Central memory CD8-positive, alpha-beta T cell (primary cell): ENCODE measurements around the gene TTYH3.
A peak's percentile ranks its signal among the peaks of the same experiment; 100 is the strongest.

ENCODE experiments used
- ATAC-seq: fragments of 150-1000 bp; cut with Tn5 transposase; replicated peaks from 2 replicates; pipeline ENCODE4 v1.10.0; 2022; ENCODE audit warnings: mild to moderate bottlenecking, moderate FRiP score, moderate number of reproducible peaks; ENCODE audit not compliant: poor library complexity, severe bottlenecking; ENCODE audit errors: extremely low read depth
- DNase-seq, 2 donors: peaks; one replicate each; pipeline ENCODE4 v3.0.0; 2021; ENCODE audit warnings: low spot score in 2 of 2
- H3K27ac Mint-ChIP-seq: one replicate; pipeline ENCODE4 v1.8.0; 2022; ENCODE audit warnings: low read depth, mild to moderate bottlenecking, moderate library complexity, mixed read lengths
- H3K27me3 Mint-ChIP-seq: one replicate; pipeline ENCODE4 v1.8.0; 2022; ENCODE audit warnings: mixed read lengths
- H3K36me3 Mint-ChIP-seq: one replicate; pipeline ENCODE4 v1.8.0; 2022; ENCODE audit warnings: mild to moderate bottlenecking, moderate library complexity, mixed read lengths; ENCODE audit not compliant: insufficient read depth
- H3K4me1 Mint-ChIP-seq: one replicate; pipeline ENCODE4 v1.8.0; 2022; ENCODE audit warnings: mixed read lengths
- H3K4me3 Mint-ChIP-seq: one replicate; pipeline ENCODE4 v1.8.0; 2022; ENCODE audit warnings: mild to moderate bottlenecking, moderate library complexity, mixed read lengths
- H3K9me3 Mint-ChIP-seq: one replicate; pipeline ENCODE4 v1.8.0; 2022; ENCODE audit warnings: mixed read lengths

Gene TTYH3

DNA sequence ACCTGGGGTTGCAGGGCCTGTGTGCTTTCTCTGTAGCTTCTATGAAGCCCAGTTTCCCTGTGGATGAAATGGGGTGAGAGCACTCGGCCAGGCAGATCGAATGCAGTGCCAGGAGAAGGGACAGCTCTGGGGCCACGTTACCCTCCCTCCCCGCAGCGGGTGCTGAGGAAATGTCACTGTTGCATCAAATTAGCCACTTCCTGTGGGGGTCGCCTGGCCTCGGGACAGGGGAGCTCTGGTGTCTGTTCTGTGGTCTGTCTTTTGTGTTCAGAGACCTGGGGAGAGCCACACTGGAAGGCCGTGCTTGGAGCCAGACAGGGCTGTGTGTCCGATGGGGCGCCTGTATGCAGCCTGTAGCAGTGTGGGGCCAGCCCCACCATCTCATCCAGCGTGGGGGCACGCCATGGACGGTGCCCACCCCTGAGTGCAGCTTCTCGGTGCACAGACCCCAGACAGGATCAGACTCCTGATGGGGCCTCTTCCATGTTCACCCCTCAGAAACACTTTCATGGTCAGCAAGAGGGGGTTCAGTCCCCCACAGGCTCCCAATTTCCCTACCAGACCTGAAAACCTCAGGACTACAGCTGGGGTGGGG, 13.6 kb downstream of the TTYH3 start:
- Mint-ChIP-seq H3K27ac (peak overlapping the region; percentile 41), H3K27me3 (no peaks in the 10 kb centered on the region), H3K4me3 (peak overlapping the region; percentile 80), H3K4me1 (peaks cover 26% of the 10 kb centered on the region), H3K9me3 (no peaks in the 10 kb centered on the region), H3K36me3 (peaks cover 3% of the 10 kb centered on the region)
- peak in 1 of 2 donors; percentile 38 for DNase-seq
- ATAC-seq = peak; percentile 66

DNA sequence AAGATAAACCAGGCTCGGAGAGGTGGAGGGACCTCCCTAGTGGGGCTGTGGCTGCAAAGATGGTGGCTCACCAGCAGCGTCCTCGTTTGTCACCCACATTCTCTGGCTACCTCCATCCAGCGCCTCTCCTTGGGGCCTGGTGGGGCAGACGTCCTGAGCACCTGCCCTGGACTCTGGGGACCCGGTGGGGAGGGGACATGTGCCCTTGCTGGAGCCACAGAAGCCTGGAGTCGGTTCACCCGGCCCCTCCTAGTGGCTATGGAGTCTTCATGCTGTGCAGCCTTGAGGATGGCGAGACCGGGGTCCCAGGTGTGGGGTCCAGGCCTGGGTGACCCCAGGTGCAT, 14.5 kb downstream of the TTYH3 start:
- Mint-ChIP-seq H3K27me3 (no peaks in the 10 kb centered on the region), H3K4me3 (no peak overlapping the region), H3K9me3 (no peaks in the 10 kb centered on the region), H3K36me3 (peaks cover 3% of the 10 kb centered on the region), H3K27ac (peak overlapping the region; percentile 41), H3K4me1 (peaks cover 26% of the 10 kb centered on the region)
- ATAC-seq = no peak
- DNase-seq = no peak

DNA sequence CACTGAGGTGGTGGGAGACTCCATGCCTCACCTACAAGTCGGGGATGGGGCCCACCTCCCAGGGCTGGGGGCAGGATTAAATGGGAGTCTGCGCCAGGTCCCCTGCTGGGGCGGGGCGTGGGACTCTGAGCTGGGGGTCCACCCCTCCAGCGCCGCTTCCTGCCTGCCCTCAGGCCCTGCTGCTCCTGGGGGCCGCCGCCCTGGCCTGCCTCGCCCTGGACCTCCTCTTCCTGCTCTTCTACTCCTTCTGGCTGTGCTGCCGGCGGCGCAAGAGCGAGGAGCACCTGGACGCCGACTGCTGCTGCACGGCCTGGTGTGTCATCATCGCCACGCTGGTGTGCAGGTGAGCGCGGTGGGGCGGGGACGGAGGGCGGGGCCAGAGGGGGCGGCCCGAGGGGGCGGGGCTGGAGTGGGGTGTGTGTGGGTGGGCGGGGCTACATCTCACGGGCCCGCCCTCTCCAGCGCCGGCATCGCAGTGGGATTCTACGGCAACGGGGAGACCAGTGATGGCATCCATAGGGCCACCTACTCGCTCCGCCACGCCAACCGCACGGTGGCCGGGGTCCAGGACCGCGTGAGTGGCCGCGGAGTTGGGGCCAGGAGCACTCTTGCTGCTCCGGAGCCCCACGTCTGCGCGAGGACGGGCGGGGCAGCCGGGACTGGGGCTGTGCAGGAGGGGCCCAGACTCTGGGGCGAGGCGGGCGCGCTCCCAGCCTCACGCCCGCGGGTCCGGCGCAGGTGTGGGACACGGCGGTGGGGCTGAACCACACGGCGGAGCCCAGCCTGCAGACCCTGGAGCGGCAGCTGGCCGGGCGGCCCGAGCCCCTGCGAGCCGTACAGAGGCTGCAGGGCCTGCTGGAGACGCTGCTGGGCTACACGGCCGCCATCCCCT, 15.1 kb downstream of the TTYH3 start:
- DNase-seq = no peak
- no peak for ATAC-seq
- Mint-ChIP-seq H3K36me3 (peaks cover 3% of the 10 kb centered on the region), H3K27ac (no peak overlapping the region), H3K9me3 (no peaks in the 10 kb centered on the region), H3K27me3 (no peaks in the 10 kb centered on the region), H3K4me3 (no peak overlapping the region), H3K4me1 (peaks cover 26% of the 10 kb centered on the region)

DNA sequence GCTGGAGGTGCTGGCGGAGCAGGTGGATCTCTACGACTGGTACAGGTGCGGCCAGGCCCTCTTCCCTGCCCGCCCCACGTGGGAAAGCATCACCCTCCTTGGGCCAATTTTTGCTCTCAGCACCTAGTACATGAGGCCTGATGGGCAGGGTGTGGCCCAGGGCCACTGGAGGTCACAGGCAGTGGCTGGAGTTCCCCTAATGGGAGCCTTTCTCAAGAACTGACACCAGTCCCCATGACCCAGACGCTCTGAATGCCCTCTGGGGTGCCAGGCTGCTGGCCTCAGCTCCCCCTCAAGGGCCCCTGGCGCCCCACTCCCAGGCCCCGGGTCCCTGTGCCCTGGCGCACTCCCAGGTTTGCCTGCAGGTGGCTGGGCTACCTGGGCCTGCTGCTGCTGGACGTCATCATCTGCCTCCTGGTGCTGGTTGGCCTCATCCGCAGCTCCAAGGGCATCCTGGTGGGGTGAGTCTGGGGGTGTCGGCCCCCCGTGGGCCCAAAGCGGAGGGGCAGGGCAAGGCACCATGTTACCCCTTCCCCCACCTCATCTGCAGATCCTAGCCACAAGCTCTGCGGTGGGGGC, 15.9 kb downstream of the TTYH3 start:
- no peak for ATAC-seq
- H3K36me3 Mint-ChIP-seq = peaks cover 3% of the 10 kb centered on the region
- H3K9me3 Mint-ChIP-seq = no peaks in the 10 kb centered on the region
- no peaks in the 10 kb centered on the region for H3K27me3 Mint-ChIP-seq
- peaks cover 26% of the 10 kb centered on the region for H3K4me1 Mint-ChIP-seq
- DNase-seq = no peak
- H3K27ac Mint-ChIP-seq = no peak overlapping the region
- no peak overlapping the region for H3K4me3 Mint-ChIP-seq

DNA sequence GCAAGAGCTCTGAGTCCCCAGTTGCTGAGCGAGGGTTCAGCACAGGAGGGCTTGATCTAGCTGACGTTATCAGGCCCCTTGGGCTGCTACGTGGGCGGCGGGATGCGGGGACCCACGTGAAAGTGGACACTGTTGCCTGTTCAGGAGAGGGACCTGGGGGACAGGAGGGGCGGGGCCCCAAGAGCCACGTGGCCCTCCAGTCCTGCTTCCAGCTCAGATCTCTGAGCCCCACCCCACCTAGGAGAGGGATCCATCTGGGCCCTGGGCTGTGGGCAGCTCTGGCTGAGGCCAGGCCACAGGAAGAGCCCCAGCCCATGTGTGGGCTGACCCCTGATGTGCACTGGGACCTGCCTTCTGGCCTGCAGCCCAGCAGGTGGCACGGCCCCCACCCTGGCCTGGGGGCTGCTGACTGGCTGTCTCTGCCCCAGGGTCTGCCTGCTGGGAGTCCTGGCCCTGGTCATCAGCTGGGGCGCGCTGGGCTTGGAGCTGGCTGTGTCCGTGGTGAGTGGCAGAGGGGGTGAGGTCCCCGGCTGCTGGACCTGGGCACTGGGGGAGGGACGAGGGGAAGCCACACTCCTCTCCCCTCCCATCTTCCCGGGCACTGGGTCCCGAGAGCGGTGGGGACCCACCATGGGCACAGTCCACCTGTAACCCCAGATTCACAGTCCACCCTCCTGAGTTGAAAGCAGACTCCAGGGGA, 17.5 kb downstream of the TTYH3 start:
- H3K27ac Mint-ChIP-seq = no peak overlapping the region
- peaks cover 15% of the 10 kb centered on the region for H3K4me1 Mint-ChIP-seq
- no peaks in the 10 kb centered on the region for H3K9me3 Mint-ChIP-seq
- peaks cover 3% of the 10 kb centered on the region for H3K36me3 Mint-ChIP-seq
- no peaks in the 10 kb centered on the region for H3K27me3 Mint-ChIP-seq
- DNase-seq (no peak), ATAC-seq (no peak)
- H3K4me3 Mint-ChIP-seq = no peak overlapping the region

DNA sequence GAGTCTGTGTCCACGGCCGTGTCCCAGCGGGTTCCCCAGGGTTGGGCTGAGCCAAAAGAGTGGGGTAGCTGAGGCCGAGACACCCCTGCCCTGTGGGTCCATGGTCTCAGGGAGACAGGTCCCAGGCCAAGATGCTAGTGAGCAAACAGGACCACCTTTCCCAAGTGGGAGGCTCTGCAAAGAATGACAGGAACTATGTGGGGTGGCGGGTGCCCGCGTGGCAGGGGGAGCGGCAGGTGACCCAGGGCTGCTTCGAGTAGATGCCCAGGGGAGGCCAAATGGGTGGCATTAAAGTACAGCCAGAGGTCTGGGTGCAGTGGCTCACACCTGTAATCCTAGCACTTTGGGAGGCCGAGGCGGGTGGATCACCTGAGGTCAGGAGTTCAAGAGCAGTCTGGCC, 18.2 kb downstream of the TTYH3 start:
- no peak overlapping the region for H3K27ac Mint-ChIP-seq
- no peak for DNase-seq
- H3K4me3 Mint-ChIP-seq = no peak overlapping the region
- no peaks in the 10 kb centered on the region for H3K9me3 Mint-ChIP-seq
- H3K27me3 Mint-ChIP-seq = no peaks in the 10 kb centered on the region
- ATAC-seq = no peak
- peaks cover 3% of the 10 kb centered on the region for H3K36me3 Mint-ChIP-seq
- peaks cover 10% of the 10 kb centered on the region for H3K4me1 Mint-ChIP-seq

DNA sequence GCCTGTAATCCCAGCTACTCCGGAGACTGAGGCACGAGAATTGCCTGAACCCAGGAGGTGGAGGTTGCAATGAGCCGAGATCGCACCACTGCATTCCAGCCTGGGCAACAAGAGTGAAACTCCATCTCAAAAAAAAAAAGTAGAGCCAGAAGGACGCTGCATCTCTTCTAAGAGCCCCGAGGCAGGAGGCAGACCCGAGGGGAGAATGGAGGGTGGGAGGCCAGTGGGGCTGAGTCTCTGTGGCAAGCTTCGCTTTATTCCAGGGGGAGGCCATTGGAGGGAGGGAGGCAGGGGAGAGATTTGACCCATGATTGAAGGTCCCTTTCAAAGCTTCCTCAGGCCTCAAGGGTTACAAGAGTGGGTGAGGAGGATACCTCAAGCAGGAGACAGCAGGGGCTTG, 18.7 kb downstream of the TTYH3 start:
- H3K36me3 Mint-ChIP-seq = peaks cover 3% of the 10 kb centered on the region

DNA sequence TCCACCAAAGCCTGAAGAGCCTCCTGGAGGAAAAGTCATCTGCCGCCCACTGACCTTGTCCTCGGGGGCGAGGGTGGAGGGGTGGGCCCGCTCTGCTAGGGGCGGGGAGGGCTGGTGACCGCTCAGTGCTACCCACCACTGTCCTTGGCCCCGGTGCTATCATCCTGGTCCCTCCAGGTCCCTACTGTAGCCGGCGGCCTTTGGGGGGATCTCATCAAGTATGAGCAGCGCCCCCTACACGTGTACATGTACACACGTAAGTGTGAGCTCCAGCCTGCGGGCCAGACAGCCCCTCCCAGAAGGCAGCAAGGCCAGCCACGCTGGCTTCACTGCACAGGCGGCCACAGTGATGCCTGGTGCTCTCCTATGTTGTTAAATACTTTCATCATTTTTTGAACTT, 19.6 kb downstream of the TTYH3 start:
- H3K27me3 Mint-ChIP-seq = no peaks in the 10 kb centered on the region
- H3K4me3 Mint-ChIP-seq = no peak overlapping the region
- no peaks in the 10 kb centered on the region for H3K4me1 Mint-ChIP-seq
- peaks cover 3% of the 10 kb centered on the region for H3K36me3 Mint-ChIP-seq
- no peaks in the 10 kb centered on the region for H3K9me3 Mint-ChIP-seq
- no peak overlapping the region for H3K27ac Mint-ChIP-seq
- DNase-seq = no peak
- ATAC-seq = no peak

More for the DNA sequence above, 18.7 kb downstream of the TTYH3 start:
- ATAC-seq (no peak), DNase-seq (no peak)
- Mint-ChIP-seq H3K9me3 (no peaks in the 10 kb centered on the region), H3K27me3 (no peaks in the 10 kb centered on the region), H3K4me1 (peaks cover 5% of the 10 kb centered on the region), H3K27ac (no peak overlapping the region), H3K4me3 (no peak overlapping the region)

DNA sequence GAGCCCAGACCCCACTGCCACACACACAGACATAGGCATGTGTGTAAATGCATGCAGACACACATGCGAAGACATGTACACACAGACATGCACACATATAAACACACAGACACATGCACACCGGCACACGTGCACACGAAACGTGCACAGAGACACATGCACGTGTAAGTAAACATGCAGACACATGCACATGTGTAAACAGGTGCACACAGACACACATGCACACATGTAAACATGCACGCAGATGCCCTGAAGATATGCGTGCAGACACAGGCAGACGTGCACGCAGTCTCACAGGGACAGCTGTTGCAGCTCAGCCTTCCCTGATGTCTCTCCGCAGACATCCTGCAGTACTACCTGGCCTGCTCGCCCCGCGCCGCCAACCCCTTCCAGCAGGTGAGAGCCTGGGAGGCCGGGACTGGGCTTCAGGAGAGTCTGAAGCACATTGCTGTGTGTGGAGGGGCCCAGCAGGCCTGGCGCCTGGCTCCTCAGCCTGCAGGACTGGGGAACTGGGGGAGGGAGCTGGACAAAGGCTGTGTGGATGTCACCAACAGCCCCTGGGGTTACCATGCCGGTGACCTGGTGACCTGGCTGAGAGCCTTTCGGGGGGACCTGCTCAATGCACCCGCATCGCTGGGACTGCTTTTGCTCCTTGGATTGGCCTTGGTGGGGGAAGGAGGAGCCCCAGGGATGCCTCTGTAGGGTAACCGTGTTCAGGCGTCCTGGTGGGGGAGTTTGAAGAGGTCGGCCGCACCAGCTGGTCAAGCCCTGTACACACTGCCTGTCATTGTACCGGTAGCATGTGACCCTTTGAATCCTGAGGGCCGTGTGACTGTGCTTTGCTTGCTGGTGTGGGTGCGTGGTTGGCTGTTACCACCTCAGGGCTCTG, 20.3 kb downstream of the TTYH3 start:
- H3K27ac Mint-ChIP-seq = no peak overlapping the region
- H3K27me3 Mint-ChIP-seq = no peaks in the 10 kb centered on the region
- no peak overlapping the region for H3K4me3 Mint-ChIP-seq
- ATAC-seq (no peak), DNase-seq (no peak)
- H3K9me3 Mint-ChIP-seq = no peaks in the 10 kb centered on the region
- H3K36me3 Mint-ChIP-seq = peaks cover 3% of the 10 kb centered on the region
- no peaks in the 10 kb centered on the region for H3K4me1 Mint-ChIP-seq

DNA sequence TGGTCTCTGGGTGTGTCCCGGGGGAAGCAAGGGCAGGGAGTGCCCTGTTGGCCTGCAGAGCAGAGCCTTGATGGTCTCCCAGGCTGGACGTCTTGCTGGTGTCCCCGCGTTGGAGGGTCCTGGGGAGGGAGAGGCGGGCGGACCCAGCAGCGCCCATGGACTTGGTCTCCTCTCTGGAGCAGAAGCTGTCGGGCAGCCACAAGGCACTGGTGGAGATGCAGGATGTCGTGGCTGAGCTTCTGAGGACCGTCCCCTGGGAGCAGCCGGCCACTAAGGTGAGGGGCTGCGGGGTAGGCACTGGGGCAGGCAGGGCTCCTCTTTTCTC, 20.9 kb downstream of the TTYH3 start:
- no peak overlapping the region for H3K27ac Mint-ChIP-seq
- no peaks in the 10 kb centered on the region for H3K9me3 Mint-ChIP-seq
- no peaks in the 10 kb centered on the region for H3K4me1 Mint-ChIP-seq
- ATAC-seq (no peak), DNase-seq (no peak)
- H3K27me3 Mint-ChIP-seq = no peaks in the 10 kb centered on the region
- H3K36me3 Mint-ChIP-seq = peaks cover 5% of the 10 kb centered on the region
- H3K4me3 Mint-ChIP-seq = no peak overlapping the region

DNA sequence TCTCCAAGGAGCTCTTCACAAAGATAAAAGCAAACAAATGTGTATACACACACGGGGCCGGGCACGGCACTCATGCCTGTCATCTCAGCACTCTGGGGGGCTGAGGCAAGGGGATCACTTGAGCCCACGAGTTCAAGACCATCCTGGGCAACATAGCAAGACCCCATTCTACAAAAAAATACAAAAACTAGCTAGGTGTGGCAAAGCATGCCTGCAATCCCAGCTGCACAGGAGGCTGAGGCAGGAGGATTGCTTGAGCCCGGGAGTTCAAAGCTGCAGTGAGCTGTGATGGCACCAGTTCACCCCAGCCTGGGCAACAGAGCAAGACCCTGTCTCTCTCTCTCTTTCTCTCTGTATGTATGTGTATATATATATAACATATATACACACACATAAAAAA, 22.3 kb downstream of the TTYH3 start:
- Mint-ChIP-seq H3K4me3 (no peak overlapping the region), H3K4me1 (no peaks in the 10 kb centered on the region), H3K27ac (no peak overlapping the region), H3K27me3 (no peaks in the 10 kb centered on the region), H3K36me3 (peaks cover 3% of the 10 kb centered on the region), H3K9me3 (no peaks in the 10 kb centered on the region)
- ATAC-seq = no peak
- DNase-seq = no peak
